Stomach smooth muscle (tissue), 2 donors: Measurements from ENCODE around the gene KSR2.
"Not testable (repeated sequence)": the region's sequence is repeated elsewhere in the genome, so short reads cannot be mapped to it uniquely, and the experiment has no call there.

Experiments used
- H3K27ac ChIP-seq: one replicate; pipeline ENCODE4 v1.7.0; 2013; ENCODE audit warnings: mild to moderate bottlenecking, low read length, inconsistent platforms
- H3K27me3 ChIP-seq, 2 donors: one replicate each; pipeline ENCODE4 v1.7.0; 2013; ENCODE audit warnings: low read length in 2 of 2; ENCODE audit not compliant: insufficient read depth in 2 of 2, control insufficient read depth in 1 of 2
- H3K36me3 ChIP-seq, 2 donors: one replicate each; pipeline ENCODE4 v1.7.0; 2013; ENCODE audit warnings: low read length in 2 of 2; ENCODE audit not compliant: control insufficient read depth in 2 of 2, insufficient read depth in 2 of 2
- H3K4me1 ChIP-seq: one replicate; pipeline ENCODE4 v1.7.0; 2013; ENCODE audit warnings: low read length; ENCODE audit not compliant: control insufficient read depth, insufficient read depth
- H3K4me3 ChIP-seq, 2 donors: one replicate each; pipeline ENCODE4 v1.7.0; 2013; ENCODE audit warnings: low read length in 2 of 2
- H3K9ac ChIP-seq, 2 donors: one replicate each; pipeline ENCODE4 v1.7.0; 2013; ENCODE audit warnings: low read length in 2 of 2, mild to moderate bottlenecking in 1 of 2
- H3K9me3 ChIP-seq, 2 donors: one replicate each; pipeline ENCODE4 v1.7.0; 2013; ENCODE audit warnings: low read length in 2 of 2; ENCODE audit not compliant: control insufficient read depth in 2 of 2
- donor health status: healthy.
- donor health status: Pancreatic carcinoma.

KSR2 gene

DNA sequence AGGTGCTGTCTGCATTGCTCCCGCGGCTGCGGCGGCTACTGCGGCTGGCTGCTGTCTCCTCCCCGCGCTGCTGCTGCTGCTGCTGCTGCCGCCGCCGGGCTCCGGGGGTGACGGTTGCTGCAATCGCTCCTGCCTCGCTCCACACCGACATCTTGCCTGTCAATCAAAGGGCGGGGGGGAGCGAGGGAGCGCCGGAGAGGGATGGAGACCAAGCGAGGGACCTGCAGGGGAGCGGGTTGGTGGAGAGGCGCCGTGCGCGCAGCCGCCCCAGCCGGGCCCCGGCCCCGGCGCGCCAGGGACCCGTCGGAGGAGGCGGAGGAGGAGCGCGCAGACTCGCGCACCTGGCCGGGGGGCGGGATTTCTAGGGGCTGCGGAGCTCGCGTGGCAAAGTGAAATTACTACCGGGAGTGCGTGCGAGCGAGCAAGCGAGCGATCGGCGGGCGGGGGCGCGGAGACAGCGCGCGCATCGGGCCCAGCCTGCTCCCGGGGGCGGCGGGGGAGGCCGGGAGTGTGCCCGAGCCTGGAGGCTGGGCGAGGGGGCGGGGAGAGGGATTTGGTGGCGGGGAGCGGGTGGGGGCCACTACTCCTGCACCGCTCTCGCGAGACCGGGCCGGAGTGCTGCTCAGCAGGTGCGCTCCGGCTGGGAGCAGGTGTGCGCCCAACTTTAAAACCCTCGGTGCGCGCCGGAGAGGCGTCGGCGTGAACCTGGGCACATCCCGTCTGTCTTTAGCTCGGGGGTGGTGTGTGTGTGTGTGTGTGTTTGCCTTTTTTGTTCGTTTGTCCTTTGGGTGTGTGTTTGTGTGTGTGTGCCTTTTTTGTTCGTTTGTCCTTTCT, at the start of gene KSR2:
Gene KSR2 (minus strand): TSS at position 165 of the 834 bp plus-strand sequence. CDS start 735 bp downstream, outside the sequence.
- Histone ChIP-seq H3K4me1 (peaks cover 2% of the 10 kb centered on the region), H3K9me3 (peaks cover 8 to 10% of the 10 kb centered on the region in 2 donors), H3K27me3 (peaks cover 9 to 12% of the 10 kb centered on the region in 2 donors), H3K36me3 (no peaks in the 10 kb centered on the region), H3K9ac (no peak within 1 kb of the TSS), H3K27ac (no peak within 1 kb of the TSS), H3K4me3 (peak within 1 kb of the TSS in 1 of 2 donors; percentile 40)

DNA sequence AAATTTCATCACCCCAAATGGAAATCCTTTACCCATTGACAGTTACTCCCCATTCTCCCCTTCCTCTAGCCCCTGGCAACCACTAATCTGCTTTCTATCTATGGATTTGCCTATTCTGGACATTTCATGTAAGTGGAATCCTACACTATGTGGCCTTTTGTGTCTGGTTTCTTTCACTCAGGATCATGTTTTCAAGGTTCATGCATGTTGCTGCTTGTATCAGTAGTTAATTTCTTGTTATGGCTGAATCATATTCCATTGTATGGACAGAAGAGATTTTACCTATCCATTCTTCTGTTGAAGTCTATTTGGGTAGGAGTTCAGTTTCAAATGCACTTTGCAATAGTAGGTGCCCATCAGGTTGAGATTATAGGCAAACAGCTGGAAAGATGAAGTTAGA, 49.1 kb upstream of the KSR2 start:
- Histone ChIP-seq H3K4me1 (peaks cover 6% of the 10 kb centered on the region), H3K9me3 (no peaks in the 10 kb centered on the region), H3K27me3 (no peaks in the 10 kb centered on the region), H3K36me3 (peaks cover 7 to 11% of the 10 kb centered on the region in 2 donors), H3K9ac (no peak overlapping the region), H3K27ac (no peak overlapping the region), H3K4me3 (no peak overlapping the region)

DNA sequence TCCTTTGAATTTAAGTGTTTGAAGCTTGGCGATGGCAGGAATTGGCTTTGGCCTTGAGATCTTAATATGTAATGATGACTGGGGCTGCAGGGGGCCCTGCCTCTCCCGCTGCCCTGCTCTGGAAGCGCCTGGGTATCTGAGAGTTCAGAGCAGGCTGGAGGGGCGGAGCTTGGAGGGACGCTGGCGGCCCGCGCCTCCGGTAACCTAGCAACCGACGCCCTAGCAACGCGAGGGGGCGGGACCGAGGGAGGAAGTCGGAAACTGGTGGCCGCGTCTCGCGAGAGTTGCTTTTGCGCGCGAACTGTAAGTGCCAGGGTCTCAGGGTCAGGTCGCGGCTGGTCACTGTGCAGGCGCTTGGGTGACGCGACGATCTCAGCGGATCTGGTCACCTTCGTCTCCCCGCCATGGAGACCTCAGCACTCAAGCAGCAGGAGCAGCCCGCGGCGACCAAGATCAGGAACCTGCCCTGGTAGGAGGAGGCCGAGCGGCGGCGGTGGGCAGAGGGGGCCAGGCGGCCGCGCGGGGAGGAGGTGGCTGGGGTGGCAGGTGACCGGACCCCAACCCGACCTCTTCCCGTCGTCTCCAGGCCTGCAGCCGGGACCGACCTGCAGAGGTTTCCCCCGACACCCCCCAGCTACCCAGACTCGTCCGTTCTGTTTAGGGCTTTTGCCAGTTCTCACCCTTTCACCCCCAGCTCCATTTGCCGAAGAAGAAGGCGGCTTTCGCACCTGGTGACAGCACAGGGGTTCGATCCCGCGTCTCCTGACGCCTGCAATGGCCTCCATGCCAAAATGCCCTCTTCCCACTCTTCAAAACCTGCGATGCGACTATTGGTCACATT, 47.9 kb upstream of the KSR2 start, which contains the start of gene RFC5:
Gene RFC5 (plus strand): TSS at position 280 of the 841 bp plus-strand sequence. CDS start 125 bp downstream, at position 405.
- H3K9ac ChIP-seq: peak within 1 kb of the TSS; percentile 53 to 83
- peak within 1 kb of the TSS; percentile 76 to 96 for H3K4me3 ChIP-seq
- H3K36me3 ChIP-seq: peaks cover 5 to 7% of the 10 kb centered on the region in 2 donors
- peak within 1 kb of the TSS; percentile 31 for H3K27ac ChIP-seq
- H3K4me1 ChIP-seq: peaks cover 6% of the 10 kb centered on the region
- no peaks in the 10 kb centered on the region for H3K9me3 ChIP-seq
- no peaks in the 10 kb centered on the region for H3K27me3 ChIP-seq

DNA sequence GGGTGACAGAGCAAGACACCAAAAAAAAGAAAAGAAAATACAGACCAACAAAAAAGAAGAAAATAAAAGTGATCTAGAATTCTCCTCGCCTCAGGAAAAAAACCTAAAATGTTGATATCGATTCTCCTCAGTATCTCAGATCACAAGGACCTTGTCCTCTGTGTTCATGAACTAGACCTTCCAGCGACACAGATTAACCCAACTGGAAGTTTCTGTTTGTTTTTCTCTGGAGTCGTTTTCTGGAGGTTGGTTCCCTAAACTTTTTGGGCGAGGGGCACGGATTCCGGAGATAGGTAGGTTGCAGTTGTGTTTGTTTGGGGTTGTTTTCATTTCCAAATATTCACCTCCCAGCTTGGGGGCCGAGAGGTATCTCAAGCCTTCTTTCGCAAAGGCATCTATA, 47.2 kb upstream of the KSR2 start:
- Histone ChIP-seq H3K36me3 (peaks cover 5 to 7% of the 10 kb centered on the region in 2 donors), H3K27ac (no peak overlapping the region), H3K4me1 (peaks cover 6% of the 10 kb centered on the region), H3K9ac (peak overlapping the region; percentile 34 to 47), H3K27me3 (no peaks in the 10 kb centered on the region), H3K4me3 (peak overlapping the region; percentile 76 to 96), H3K9me3 (no peaks in the 10 kb centered on the region)

DNA sequence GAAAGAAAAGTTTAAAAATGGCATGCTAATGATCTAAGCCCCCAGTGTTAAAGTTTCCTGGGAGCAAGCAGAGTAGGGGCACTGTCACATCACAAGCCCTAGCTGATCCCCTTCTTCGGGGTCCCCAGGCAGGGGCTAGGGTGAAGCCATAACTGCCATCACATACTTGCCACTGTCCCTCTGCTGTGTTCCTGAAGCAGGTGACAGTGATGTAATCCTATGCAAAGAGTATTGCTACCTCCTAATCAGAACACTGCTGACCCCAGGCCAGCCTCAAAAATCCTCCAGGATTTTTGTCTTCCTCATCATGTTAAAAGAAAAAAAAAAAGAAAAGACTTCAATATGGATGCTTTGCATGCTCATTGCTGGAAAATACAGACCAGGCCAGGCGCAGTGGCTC, 46.5 kb upstream of the KSR2 start:
- peaks cover 6% of the 10 kb centered on the region for H3K4me1 ChIP-seq
- H3K36me3 ChIP-seq: peaks cover 5 to 7% of the 10 kb centered on the region in 2 donors
- no peak overlapping the region for H3K27ac ChIP-seq
- H3K4me3 ChIP-seq: no peak overlapping the region
- H3K27me3 ChIP-seq: no peaks in the 10 kb centered on the region
- H3K9ac ChIP-seq: no peak overlapping the region
- H3K9me3 ChIP-seq: no peaks in the 10 kb centered on the region

DNA sequence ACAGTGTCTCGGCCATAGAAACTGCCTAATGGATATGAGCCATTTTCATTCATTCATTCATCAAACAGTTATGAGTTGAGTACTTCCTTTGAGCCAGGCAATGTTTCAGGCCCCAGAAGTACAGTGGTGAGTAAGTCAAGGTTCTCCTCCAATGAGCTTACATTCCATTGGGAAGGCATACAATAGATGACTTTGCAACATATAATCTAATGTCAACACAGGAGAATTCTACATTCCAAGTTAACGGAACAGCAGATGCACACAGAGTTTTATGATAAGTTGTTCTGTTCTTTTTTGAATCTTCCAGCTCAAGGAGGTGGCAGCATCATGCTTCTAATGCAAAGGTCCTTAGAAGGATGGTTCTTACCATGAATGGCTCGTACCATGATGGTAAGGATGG, 44.5 kb upstream of the KSR2 start:
- no peak overlapping the region for H3K27ac ChIP-seq
- peaks cover 6% of the 10 kb centered on the region for H3K4me1 ChIP-seq
- H3K27me3 ChIP-seq: no peaks in the 10 kb centered on the region
- no peak overlapping the region for H3K9ac ChIP-seq
- no peak overlapping the region for H3K4me3 ChIP-seq
- no peaks in the 10 kb centered on the region for H3K9me3 ChIP-seq
- no peaks in the 10 kb centered on the region for H3K36me3 ChIP-seq

DNA sequence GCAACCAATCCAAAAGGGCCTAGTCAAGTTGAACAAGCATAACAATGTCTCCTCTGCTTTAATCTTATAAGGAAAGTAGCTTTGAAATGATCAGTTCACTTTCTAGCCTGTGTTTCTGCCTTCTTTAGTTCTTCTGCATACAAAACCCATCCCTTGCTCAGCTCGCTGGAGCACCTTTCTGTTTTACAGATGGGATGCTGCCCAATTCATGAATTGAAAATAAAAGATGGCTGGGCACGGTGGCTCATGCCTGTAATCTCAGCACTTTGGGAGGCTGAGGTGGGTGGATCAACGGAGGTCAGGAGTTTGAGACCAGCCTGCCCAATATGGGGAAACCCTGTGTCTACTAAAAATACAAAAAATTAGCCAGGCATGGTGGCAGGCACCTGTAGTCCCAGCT, 43.2 kb upstream of the KSR2 start:
- Histone ChIP-seq H3K27me3 (no peaks in the 10 kb centered on the region), H3K4me3 (no peak overlapping the region), H3K4me1 (peaks cover 1% of the 10 kb centered on the region), H3K9ac (no peak overlapping the region), H3K36me3 (no peaks in the 10 kb centered on the region), H3K27ac (no peak overlapping the region), H3K9me3 (no peaks in the 10 kb centered on the region)

DNA sequence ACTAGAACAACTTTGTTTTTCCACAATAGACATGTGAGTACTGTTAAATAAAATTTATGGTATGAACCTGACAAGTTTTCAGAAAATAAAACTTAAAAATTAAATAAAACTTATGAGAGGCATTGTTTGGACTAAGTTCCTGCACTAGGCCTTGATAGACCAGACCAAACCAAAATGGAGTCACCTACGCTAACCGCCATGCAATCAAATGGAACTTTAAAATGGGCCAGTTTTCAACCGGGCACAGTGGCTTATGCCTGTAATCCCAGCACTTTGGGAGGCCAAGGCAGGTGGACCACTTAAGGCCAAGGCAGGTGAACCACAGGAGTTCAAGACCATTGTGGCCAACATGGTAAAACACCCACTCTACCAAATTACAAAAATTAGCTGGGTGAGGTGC, 42.6 kb upstream of the KSR2 start:
- H3K36me3 ChIP-seq: no peaks in the 10 kb centered on the region
- H3K4me3 ChIP-seq: no peak overlapping the region
- H3K9ac ChIP-seq: no peak overlapping the region
- H3K27me3 ChIP-seq: no peaks in the 10 kb centered on the region
- H3K4me1 ChIP-seq: no peaks in the 10 kb centered on the region
- no peaks in the 10 kb centered on the region for H3K9me3 ChIP-seq
- no peak overlapping the region for H3K27ac ChIP-seq

DNA sequence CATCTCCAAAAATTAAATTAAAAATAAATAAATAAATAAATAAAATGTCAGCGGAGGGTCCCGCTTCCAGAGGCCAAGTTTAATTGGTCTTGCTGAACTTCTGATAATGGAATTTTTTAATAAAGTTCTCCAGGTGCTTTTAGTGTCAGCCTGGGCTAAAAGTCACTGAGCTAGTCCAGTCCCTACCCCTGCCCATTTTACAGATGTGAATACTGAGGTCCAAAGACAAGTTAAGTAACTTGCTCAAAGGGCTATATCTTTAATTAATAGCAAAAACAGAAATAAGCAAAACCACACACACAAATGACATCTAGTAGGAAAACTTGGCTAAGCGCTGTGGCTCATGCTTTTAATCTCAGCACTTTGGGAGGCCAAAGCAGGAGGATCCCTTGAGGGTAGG, 42.1 kb upstream of the KSR2 start:
- H3K9me3 ChIP-seq: no peaks in the 10 kb centered on the region
- H3K4me1 ChIP-seq: no peaks in the 10 kb centered on the region
- no peak overlapping the region for H3K4me3 ChIP-seq
- H3K27ac ChIP-seq: no peak overlapping the region
- H3K36me3 ChIP-seq: no peaks in the 10 kb centered on the region
- H3K9ac ChIP-seq: no peak overlapping the region
- H3K27me3 ChIP-seq: no peaks in the 10 kb centered on the region

DNA sequence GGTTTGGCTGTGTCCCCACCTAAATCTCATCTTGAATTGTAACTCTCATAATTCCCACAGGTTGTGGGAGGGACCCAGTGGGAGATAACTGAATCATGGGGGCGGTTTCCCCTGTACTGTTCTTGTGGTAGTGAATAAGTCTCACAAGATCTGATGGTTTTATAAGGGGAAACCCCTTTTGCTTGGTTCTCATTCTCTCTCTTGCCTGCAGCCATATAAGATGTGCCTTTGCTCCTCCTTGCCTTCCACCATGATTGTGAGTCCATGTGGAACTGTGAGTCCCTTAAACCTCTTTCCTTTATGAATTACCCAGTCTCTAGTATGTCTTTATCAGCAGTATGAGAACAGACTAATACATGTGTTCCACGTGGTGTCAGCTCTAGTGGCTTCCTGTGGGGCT, 31.0 kb upstream of the KSR2 start:
- H3K9me3 ChIP-seq, H3K27ac ChIP-seq, H3K4me1 ChIP-seq, H3K36me3 ChIP-seq, H3K27me3 ChIP-seq, H3K9ac ChIP-seq, H3K4me3 ChIP-seq: not testable (repeated sequence)
